Measurements from ENCODE around the gene FCHO1. TPM values are rescaled to one million over a fixed set of nuclear protein-coding genes. Genes with fewer than 3 reads are reported as not detected.

FCHO1 gene
- total RNA-seq, 4 donors from 2014 or later, result 0.76 to 3.5 (median 2.6) TPM

- Histone ChIP-seq H3K4me1 (peaks cover 0 to 4% (median 0%) of the 10 kb centered on the region in 3 donors), H3K4me3 (no peak overlapping the region), H3K9me3 (no peaks in the 10 kb centered on the region), H3K36me3 (peaks cover 0 to 5% (median 0%) of the 10 kb centered on the region in 3 donors), H3K27ac (no peak overlapping the region), H3K27me3 (peaks cover 0 to 64% (median 0%) of the 10 kb centered on the region in 4 donors)
- WGBS, 2 donors, result 64 to 100% methylated on average over 1 to 2 of the region's 3 CpGs
- DNase-seq, result no peak
- no peak for TF ChIP-seq CTCF (IDR thresholded peaks at IDR 0.05)
- TF ChIP-seq POLR2A (IDR thresholded peaks at IDR 0.05), result no peak
- intact Hi-C loops (cut with DNase I), result no loop called here
Observed at GRCh38 chr19:17806945-17807344, 55.7 kb downstream of the FCHO1 start.

GRCh38 chr19:17807731-17808316, 56.5 kb downstream of the FCHO1 start:
- Histone ChIP-seq H3K27ac (no peak overlapping the region), H3K27me3 (peaks cover 0 to 63% (median 0%) of the 10 kb centered on the region in 4 donors), H3K36me3 (peaks cover 0 to 5% (median 0%) of the 10 kb centered on the region in 3 donors), H3K9me3 (no peaks in the 10 kb centered on the region), H3K4me1 (peaks cover 0 to 4% (median 0%) of the 10 kb centered on the region in 3 donors), H3K4me3 (no peak overlapping the region)
- no peak for DNase-seq
- TF ChIP-seq CTCF (IDR thresholded peaks at IDR 0.05) (no peak), POLR2A (IDR thresholded peaks at IDR 0.05) (no peak)
- 51 to 58% methylated on average over 18 to 22 of the region's 38 CpGs for WGBS, 2 donors
- intact Hi-C loops (cut with DNase I), result no loop called here

GRCh38 chr19:17811103-17811502, 59.8 kb downstream of the FCHO1 start:
- Histone ChIP-seq H3K36me3 (peaks cover 0 to 5% (median 0%) of the 10 kb centered on the region in 3 donors), H3K27ac (no peak overlapping the region), H3K4me3 (no peak overlapping the region), H3K9me3 (no peaks in the 10 kb centered on the region), H3K4me1 (no peaks in the 10 kb centered on the region), H3K27me3 (peaks cover 0 to 58% (median 0%) of the 10 kb centered on the region in 4 donors)
- 75 to 88% methylated on average over 2 of the region's 2 CpGs for WGBS, 2 donors
- TF ChIP-seq CTCF (IDR thresholded peaks at IDR 0.05), result no peak
- no peak for TF ChIP-seq POLR2A (IDR thresholded peaks at IDR 0.05)
- intact Hi-C loops (cut with DNase I), result no loop called here
- DNase-seq, result no peak

- peaks cover 0 to 58% (median 0%) of the 10 kb centered on the region in 4 donors for H3K27me3 ChIP-seq
- no peak for TF ChIP-seq POLR2A (IDR thresholded peaks at IDR 0.05)
- TF ChIP-seq CTCF (IDR thresholded peaks at IDR 0.05), result no peak
- H3K27ac ChIP-seq, result no peak overlapping the region
- no peak for DNase-seq
- intact Hi-C loops (cut with DNase I), result no loop called here
- H3K4me1 ChIP-seq, result no peaks in the 10 kb centered on the region
- no peaks in the 10 kb centered on the region for H3K9me3 ChIP-seq
- peaks cover 0 to 5% (median 0%) of the 10 kb centered on the region in 3 donors for H3K36me3 ChIP-seq
- no peak overlapping the region for H3K4me3 ChIP-seq
- WGBS, 2 donors, result 85 to 87% methylated on average over 12 to 15 of the region's 20 CpGs
Observed at GRCh38 chr19:17811681-17812080, 60.4 kb downstream of the FCHO1 start.

- no peak overlapping the region for H3K4me3 ChIP-seq
- H3K36me3 ChIP-seq, result peaks cover 0 to 5% (median 0%) of the 10 kb centered on the region in 3 donors
- 67 to 75% methylated on average over 3 to 5 of the region's 5 CpGs for WGBS, 2 donors
- H3K27ac ChIP-seq, result no peak overlapping the region
- H3K27me3 ChIP-seq, result peaks cover 0 to 59% (median 0%) of the 10 kb centered on the region in 4 donors
- DNase-seq, result no peak
- intact Hi-C loops (cut with DNase I), result no loop called here
- H3K9me3 ChIP-seq, result no peaks in the 10 kb centered on the region
- no peak for TF ChIP-seq CTCF (IDR thresholded peaks at IDR 0.05)
- no peak for TF ChIP-seq POLR2A (IDR thresholded peaks at IDR 0.05)
- no peaks in the 10 kb centered on the region for H3K4me1 ChIP-seq
Observed at GRCh38 chr19:17812099-17812498, 60.8 kb downstream of the FCHO1 start.

Data from esophagus squamous epithelium (tissue), 5 donors.